ENCODE measurements around the gene TRIM23.
"Not testable (repeated sequence)": the region's sequence is repeated elsewhere in the genome, so short reads cannot be mapped to it uniquely, and the experiment has no call there.

TRIM23 gene

DNA sequence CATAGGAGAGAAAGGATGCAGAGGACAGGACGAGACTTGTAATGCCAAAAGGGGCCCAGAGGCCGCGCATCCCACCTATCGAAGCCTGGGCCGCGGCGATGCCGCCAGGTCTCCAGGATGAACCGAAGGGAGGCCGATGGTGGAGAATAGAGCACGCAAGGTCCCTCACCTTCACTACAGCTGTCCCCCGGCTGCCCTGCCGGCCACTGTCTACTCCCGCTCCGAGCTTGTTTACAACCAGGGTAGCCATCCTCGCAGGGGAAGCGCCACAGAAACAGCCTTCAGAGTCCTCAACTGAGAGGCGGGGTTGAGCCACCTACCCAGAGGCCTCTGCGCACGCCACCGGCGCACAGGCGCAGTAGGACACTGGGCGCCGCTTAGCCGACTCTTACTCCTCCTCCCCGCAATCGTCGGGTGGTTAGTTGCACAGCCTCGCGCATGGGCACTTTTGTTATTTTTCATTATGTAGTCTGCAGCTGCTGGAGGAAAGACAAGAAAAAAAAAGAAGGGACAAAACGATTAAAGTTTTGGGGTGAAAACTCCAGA lies at the start of gene TRIM23:
TRIM23 (minus strand) TSS at position 309 of the 546 bp plus-strand sequence; CDS start at position 250, 59 bp downstream.
- peak; percentile 84 for DNase-seq

DNA sequence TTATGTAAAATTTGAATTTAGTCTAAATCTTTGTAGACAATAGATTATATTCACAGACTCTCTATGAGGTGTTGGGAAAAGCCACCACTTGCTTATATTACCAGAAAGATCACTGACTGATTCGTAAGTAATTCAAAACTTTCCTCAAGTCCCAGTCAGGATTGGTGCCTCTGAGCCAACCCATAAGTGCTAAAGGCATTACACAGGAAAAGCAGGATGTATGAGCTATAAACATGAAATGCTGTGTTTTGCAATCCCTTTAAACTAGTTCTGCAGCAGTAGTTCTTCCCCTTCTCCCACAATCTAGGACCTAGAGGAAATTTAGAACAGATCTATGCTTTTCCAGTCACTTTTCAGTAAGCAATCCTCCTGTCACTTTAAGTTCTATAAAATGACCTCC lies 48.7 kb upstream of the TRIM23 start:
- no peak for DNase-seq

DNA sequence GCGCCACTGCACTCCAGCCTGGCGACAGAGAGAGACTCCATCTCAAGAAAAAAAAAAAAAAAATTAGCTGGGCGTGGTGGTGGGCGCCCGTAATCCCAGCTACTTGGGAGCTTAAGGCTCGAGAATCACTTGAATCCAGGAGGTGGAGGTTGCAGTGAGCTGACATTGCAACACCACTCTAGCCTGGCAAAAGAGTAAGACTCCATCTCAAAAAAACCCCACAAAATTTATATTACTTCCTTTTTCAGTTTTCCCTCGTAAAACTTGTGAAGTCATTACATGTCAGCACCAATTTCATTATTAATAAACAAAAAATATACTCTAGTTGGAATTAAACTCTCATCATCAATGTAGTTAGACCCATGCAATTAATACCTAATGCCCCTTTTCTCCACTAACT lies 44.6 kb upstream of the TRIM23 start:
- no peak for DNase-seq

DNA sequence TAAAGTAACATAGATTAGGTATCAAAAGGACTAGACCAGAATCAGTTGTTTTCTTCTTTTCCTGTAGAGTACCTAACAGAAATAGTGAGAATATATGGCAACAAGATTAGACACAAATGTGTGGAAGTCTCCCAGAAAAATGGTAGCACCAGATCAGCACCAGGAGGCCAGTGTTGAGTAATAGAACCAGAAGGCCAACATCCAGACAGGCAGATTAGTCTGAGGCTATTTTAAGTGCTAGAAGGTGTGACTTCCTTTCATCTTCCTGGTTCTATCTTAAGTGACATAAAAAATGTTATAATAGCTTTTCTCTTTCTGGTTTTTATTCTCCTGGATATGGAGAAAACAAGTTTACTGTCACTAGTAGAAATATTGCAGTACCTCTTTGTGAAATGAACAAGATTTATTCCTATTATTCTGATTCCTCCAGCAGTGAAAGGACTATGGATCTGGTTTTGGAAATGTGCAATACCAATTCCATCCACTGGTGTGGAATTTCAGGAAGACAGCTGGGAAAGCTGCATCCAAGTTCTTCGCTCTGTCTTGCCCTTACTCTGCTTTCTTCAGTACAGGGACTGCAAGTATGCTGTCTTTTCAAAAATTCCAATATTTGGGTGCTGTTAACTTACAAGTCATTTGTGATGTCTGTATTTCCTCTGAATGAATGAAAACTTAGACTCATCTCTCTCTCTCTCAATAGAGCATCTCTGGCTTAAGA lies 39.8 kb upstream of the TRIM23 start:
- no peak for DNase-seq

DNA sequence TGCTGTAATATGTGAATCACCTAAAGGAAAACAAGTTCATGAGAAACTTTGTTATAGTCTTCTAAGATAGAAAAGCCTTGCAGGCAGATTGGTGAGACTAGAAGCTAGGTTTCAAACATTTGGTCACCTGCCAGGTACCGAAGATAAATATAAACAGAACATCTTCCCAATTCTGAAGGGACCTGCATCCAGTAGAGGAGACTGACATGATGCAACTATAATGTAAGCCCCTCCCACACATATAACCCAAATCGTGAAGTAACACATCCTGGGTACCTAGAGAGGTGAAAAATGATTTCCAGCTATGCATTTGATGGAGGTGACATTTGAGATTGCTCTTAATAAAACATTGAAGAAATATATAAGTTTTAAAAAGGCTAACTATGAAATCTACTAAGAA lies 30.6 kb upstream of the TRIM23 start:
- no peak for DNase-seq

DNA sequence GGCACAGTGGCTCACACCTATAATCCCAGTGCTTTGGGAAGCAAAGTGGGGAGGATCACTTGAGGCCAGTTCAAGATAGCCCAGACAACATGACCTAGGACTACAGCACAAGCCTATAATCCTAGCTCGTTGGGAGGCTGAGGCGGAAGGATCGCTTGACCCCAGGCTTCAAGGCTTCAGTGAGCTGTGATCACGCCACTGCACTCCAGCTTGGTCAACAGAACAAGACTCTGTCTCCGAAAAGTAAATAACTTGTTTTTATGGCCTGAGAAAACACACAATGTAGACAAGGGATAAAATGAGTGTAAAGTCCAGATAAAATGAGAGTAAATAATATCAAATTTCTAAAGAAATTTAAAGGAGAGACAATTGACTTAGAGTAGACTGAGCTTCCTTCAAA lies 27.0 kb upstream of the TRIM23 start:
- DNase-seq: no peak

DNA sequence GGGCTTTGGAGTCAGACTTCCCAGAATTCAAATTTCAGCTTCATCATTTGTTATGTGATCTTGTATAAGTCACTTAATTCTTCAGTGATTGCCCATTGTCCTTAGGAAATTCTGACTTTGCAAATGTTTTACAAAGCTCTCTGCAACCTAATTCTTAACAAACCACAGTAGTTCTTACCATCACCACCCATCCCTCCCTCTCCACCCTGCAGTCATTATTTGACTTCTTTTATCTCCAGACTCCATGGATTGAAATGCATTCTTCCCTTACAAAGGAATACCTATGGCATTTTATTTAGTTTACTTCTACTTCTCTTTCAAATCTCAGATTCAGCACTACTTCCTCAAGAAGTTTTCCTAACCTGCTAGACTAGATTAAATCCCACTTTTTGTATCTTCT lies 23.8 kb upstream of the TRIM23 start:
- no peak for DNase-seq

DNA sequence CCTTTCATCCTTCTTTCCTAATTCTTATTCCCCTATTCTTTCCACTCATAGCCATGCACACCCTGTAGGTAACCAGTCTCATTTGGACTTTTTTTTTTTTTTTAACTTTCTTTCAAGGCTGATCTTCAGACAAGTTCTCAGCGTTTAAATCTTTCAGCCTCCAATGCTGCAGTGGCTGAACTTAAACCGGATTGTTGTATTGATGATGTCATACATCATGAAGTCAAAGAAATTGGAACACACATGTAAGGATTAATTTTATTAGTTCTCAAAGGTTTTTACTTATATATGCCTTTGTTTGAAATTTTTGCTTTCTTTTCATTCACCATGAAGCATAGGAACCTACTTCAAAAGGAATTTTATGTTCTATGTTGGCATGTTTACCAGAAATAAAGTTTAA lies 22.8 kb upstream of the TRIM23 start:
- no peak for DNase-seq

DNA sequence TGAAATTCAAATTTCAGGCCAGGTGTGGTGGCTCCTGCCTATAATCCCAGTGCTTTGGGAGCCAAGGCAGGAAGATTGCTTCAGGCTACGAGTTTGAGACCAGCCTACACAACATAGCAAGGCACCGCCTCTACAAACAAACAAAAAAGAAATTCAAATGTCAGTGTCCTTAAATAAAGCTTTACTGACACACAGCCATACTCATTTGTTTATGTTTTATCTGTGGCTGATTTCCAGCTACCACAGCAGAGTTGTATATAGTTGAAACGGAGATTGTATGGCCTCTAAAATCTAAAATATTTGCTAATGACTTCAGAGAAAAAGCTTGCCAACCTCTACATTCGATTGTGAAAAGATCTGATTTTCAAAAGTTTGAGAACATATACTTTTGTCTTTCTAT lies 16.1 kb upstream of the TRIM23 start:
- DNase-seq: no peak

DNA sequence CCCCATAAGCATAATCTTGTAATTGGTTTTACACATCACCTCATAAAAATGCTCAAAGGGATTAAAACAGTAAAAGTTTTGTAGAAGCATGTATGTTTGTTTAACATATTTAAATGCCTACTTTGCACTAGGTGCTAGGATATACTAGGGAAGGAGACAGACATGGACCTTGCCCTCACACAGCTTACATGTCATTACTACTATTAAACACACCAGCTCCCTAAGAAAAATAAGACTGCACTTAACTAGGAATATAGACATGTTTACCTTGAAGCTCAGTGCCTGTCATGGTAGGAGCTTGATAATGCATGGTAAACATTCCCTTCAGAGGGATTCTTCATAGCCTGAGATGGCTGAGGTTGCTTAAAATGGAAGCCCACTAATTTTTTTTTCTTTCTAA lies 6.8 kb upstream of the TRIM23 start:
- no peak for DNase-seq

DNA sequence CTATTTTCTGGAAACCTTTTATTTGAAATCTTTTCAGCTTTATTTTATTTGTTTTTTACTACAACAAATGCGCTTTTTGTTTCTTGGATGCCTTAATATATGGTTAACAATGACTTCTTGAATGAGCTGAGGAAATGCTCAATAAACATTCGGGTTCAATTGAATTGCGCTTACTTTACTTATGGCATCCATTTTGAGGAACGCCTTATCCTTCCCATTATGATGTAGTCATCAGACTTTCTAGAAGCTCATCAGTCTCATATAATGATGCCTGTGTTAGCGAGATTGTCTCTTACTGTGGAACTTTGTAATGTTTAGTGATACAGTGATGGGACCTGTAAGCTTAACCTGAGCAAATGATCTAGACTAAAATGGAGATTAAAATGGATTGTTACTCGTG lies 1.6 kb upstream of the TRIM23 start:
- DNase-seq: no peak

DNA sequence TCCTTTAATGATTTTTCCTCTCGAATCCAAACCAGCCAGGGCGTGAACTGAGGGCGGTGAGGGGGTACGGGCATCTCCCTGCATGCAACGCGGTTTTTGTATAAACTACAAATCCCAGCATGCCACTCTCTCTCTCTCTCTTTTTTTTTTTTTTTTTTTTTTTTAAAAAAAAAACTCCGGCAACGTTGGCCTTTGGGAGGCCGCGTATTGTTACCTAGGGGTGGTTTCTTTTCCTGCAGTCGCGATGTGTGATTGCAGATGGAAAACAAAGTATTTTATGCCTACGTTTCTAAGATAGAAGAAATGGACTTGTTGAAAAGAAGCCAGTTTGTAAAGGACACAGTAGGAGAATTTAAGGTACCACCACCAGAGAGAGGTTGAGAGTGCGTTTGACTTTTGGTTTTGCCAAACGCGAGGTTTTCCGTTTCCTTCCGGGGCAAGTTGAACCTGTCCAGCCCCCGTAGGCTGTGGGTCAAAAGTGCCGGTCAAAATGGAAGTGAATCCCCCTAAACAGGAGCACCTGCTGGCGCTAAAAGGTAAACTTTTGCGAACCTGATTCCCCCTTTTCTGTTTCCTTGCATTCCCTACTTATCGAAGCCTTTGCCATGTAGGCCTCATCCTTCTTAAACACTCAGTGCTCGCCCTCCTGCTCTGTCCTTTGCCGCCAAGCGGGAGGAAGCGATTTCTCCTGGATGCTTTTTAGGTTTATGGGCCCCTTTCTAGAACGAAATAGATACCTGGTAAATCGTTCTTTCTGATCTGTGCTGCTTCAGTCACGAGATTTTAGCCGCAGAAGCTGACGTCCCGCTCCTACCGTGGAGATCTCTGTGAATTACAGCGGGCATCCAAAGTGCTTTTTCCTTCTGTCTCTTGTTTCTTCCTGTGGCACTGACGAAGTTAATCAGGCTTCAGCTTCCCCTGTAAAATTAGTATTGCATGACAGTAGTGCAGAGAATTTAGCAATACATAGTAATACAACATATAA lies 730 bp upstream of the TRIM23 start, which contains the start of the genes SHLD3 and TRAPPC13:
SHLD3 (plus strand) TSS at position 457 of the 985 bp plus-strand sequence. CDS start 4,561 bp downstream, outside the sequence.
TRAPPC13 (plus strand) TSS at position 457 of the 985 bp plus-strand sequence; CDS start at position 491, 34 bp downstream.
- DNase-seq: peak; percentile 64

DNA sequence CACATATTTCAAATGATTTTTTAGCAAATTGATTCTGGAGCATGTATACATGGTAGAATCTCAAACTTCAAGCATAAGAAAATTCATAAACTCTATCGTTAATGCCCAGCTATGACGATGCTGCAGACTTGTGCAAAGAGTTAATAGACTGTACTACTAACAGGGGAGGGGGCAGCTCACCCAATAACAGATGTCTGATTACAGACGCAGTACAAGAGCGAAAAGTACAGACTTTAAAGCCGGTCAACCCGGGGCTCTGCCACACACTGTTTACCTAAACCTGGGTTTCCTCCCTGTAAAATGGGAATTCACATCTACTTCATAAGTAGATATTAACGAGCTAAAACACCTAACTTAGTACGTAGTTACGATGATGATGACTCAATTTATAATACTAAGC lies 651 bp downstream of the TRIM23 start:
- no peak for DNase-seq

DNA sequence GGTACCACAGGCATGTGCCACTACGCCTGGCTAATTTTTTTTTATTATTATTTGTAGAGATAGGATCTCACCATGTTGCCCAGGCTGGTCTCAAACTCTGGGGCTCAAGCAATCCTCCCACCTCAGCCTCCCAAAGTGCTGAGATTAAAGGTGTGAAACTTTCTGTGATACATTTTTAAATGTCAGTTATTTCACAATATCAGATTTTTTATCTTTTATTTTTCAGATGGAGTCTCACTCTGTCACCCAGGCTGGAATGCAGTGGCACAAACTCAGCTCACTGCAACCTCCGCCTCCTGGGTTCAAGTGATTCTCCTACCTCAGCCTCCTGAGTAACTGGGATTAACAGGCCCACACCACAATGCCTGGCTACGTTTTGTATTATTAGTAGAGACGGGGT lies 2.2 kb downstream of the TRIM23 start:
- DNase-seq: not testable (repeated sequence)

DNA sequence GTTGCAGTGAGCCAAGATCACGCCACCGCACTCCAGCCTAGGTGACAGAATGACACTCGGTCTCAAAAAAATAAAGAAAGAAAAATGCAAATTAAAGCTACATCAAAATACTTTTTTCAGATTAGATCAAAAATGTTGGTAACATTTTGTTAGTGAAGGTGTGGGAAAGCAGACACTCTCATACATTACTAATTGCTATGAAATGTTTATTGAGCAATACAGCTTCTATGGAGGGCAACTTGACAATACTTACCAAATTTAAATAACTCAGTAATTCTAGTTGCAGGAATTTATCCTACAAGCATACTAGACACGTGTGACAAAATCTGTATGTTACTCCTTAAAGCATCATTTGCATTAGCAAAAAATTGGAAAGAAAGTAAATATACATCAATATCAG lies 4.1 kb downstream of the TRIM23 start:
- DNase-seq: no peak

DNA sequence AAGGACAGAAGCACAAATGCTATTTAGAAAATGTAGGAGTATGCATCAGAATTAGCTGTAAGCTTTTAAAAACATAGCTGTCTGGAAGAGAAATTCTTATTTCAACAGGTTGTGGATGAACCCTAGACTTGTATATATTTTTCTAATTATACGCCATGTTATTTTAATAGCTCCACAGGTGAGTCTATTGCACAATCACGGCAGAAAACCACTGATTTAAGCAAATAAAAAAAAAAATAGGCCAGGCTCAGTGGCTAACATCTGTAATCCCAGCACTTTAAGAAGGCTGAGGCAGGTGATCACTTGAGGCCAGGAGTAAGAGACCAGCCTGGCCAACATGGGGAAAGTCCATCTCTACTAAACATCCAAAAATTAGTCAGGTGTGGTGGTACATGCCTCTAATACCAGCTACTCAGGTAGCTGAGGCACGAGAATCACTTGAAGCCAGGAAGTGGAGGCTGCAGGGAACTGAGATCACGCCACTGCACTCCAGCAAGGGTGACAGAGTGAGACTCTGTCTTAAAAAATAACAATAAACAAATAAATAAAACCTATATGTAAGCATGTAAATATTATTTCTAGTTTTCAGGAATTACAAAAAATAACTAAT lies 11.7 kb downstream of the TRIM23 start:
- no peak for DNase-seq

DNA sequence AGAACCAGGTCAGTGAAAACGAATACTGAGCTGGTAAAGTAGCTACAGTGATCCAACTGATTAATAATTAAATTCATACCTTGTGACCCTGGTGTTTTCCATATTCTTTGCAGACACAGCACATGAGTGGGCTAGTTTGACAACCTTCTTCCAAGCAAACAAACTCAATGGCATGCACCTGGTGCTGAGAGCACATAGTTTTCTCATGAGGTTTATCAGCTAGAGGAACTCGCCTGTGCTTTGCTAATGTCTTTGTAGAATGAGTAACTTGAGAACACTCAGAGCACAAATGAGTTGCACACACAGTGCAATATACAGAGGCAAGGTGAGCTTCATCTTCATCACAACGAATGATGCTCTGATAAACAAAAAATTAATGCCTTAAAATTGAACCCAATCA lies 12.6 kb downstream of the TRIM23 start:
- DNase-seq: no peak

DNA sequence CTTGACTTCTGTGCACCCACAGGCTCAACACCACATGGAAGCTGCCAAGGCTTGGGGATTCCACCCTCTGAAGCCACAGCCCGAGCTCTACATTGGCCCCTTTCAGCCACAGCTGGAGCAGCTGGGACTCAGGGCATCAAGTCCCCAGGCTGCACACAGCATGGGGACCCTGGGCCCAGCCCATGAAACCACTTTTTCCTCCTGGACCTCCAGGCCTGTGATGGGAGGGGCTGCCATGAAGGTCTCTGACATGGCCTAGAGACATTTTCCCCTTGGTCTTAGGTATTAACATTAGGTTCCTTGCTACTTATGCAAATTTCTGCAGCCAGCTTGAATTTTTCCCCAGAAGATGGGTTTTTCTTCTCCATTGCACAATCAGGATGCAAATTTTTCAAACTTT lies 22.4 kb downstream of the TRIM23 start:
- DNase-seq: not testable (repeated sequence)

DNA sequence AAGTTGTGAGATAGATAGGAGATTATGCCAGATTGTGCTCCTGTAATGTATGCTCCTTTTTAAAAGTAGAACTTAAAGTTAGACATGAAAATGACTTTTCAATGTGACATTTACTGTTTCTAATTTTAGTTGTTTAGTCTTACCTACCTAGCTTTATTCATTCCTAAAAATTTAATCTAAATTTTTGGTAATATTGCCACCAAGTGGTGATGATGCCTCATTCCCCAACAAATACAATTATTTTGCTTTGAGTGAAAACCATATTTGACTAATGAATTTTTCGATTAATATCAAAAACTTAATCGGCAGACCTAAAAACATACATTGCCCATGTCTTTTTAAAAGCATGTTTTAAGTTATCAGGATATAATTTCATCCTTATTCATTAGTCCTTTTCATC lies 35.4 kb downstream of the TRIM23 start:
- no peak for DNase-seq

DNA sequence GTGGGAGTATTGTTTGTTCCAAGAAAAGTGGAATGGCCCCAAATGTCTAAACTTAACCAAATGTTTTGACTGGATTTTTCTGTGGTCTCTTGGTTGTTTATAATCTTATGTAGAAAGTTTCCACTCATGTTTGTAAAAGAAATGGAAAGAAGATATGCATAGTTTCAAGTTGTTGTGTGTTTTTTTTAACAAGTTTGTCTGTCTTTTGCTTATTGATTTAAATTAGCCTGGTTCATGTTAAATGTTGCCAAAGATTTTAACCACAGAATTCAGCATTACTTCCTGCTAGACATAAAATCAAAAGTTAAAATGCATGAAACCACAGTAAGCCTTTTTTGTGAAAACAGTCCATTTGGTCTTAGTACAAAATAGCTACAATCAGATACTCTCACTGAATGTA lies 47.0 kb downstream of the TRIM23 start:
- no peak for DNase-seq

DNA sequence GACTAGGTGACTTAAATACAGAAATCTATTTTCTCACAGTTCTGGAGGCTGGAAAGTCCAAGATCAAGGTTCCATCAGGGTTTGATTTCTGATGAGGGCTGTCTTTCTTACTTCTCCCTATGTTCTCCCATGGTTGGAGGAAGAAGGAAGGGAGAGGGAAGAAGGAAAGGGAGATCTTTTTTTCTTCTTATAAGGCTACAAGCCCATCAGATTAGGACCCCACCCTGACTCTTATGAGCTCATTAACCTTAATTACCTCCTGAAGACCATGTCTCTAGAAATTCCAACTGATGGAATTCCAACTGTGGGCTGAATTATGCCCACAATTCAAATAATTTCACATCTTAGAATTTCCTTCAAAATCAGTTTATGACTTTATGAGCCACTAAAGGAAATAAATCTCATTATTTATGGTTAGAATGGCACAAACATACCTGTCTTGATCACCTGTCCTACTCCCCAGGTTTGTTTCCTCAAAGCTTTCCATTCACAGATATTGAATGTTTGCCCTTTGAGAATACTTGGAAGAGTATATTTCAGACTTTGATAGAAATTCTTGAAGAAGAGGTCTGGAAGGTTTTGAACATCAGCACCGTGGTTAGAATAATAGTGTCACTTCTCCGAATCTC lies 53.4 kb downstream of the TRIM23 start:
- DNase-seq: no peak

DNA sequence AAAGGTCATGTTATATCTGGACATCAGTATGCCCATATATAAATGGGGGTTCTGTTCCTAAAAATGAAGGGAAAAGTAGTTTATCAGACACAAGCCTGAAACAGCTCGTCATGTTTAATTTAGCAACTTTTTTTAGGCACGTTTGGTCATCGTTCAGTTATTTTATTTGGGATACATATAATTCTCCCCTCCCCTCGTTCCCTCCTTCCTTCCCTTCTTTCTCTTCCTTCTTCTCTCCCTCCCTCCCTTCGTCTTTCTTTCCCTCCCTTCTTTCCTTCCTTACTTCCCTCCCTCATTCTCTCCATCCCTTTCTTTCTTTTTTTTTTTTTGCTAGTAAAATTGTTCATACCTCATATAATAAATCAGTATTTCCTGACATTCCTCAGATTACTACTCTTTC lies 57.6 kb downstream of the TRIM23 start:
- no peak for DNase-seq

DNA sequence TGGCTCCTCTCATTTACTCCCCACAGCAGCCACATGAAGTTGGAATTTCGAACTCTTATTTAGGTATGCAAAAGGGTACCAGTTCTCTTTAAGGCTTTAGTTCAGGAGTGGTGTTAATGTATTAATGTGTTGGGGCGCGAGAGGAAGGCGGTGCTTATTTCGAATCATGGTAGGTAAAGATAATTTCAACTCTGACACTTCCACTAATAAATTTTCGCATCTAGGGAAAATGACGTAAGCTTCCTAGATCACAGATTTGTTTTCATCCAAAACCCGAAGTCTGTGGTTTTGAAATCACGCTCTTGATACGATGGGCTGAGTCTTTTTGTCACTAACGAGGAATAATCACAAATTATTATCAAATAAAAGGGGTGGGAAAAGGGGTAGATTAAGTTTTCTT lies 60.4 kb downstream of the TRIM23 start:
- DNase-seq: no peak
